Measurements from ENCODE around the gene CLEC2A.
"Not testable (repeated sequence)": the region's sequence is repeated elsewhere in the genome, so short reads cannot be mapped to it uniquely, and the experiment has no call there.

The CLEC2A gene

GRCh38 chr12:9880532-9881078 is 51.6 kb downstream of the CLEC2A start:
- Histone ChIP-seq H2BK5ac (ENCODE audit: low read length) (no peak overlapping the region), H3K9ac (ENCODE audit: low read length) (no peak overlapping the region), H4K8ac (ENCODE audit: low read depth, low read length) (no peak overlapping the region), H3K4me2 (ENCODE audit: low read length) (no peak overlapping the region), H3K56ac (ENCODE audit: low read length) (no peak overlapping the region), H3K79me2 (ENCODE audit: control insufficient read depth, insufficient read depth, low read length) (no peaks in the 10 kb centered on the region), H2AK5ac (ENCODE audit: low read length) (no peak overlapping the region), H3K4ac (ENCODE audit: low read depth, low read length) (no peak overlapping the region), H3K4me3 (ENCODE audit: low read length) (no peak overlapping the region), H3K27me3 (ENCODE audit: insufficient read depth, low read length, poor library complexity) (no peaks in the 10 kb centered on the region), H3K27ac (ENCODE audit: low read depth, low read length) (no peak overlapping the region), H3K23ac (ENCODE audit: low read length) (no peak overlapping the region), H4K5ac (ENCODE audit: low read length) (no peak overlapping the region), H2BK15ac (replicated peaks; ENCODE audit: low read depth) (no peak overlapping the region), H3K36me3 (ENCODE audit: control insufficient read depth, insufficient read depth, low read length) (no peaks in the 10 kb centered on the region), H2BK120ac (ENCODE audit: low read depth, low read length) (no peak overlapping the region), H3K18ac (ENCODE audit: low read length) (no peak overlapping the region), H3K4me1 (ENCODE audit: control insufficient read depth, low read depth, low read length) (no peaks in the 10 kb centered on the region), H3K79me1 (ENCODE audit: low read length) (no peaks in the 10 kb centered on the region)
- no peak for DNase-seq
- WGBS (ENCODE audit: extremely low coverage, insufficient coverage, low lambda C conversion rate): 100% methylated on average over 1 of the region's 4 CpGs

- not testable (repeated sequence) for H4K5ac ChIP-seq (ENCODE audit: low read length); H2BK5ac ChIP-seq (ENCODE audit: low read length); DNase-seq; H3K27ac ChIP-seq (ENCODE audit: low read depth, low read length); H3K56ac ChIP-seq (ENCODE audit: low read length); H3K9ac ChIP-seq (ENCODE audit: low read length); H3K18ac ChIP-seq (ENCODE audit: low read length); H3K79me2 ChIP-seq (ENCODE audit: control insufficient read depth, insufficient read depth, low read length); H3K4me2 ChIP-seq (ENCODE audit: low read length); H2BK15ac ChIP-seq (replicated peaks; ENCODE audit: low read depth); H3K4me1 ChIP-seq (ENCODE audit: control insufficient read depth, low read depth, low read length); H2AK5ac ChIP-seq (ENCODE audit: low read length); H3K79me1 ChIP-seq (ENCODE audit: low read length); H3K36me3 ChIP-seq (ENCODE audit: control insufficient read depth, insufficient read depth, low read length); H3K4ac ChIP-seq (ENCODE audit: low read depth, low read length); H3K23ac ChIP-seq (ENCODE audit: low read length); H3K4me3 ChIP-seq (ENCODE audit: low read length); H3K27me3 ChIP-seq (ENCODE audit: insufficient read depth, low read length, poor library complexity); H2BK120ac ChIP-seq (ENCODE audit: low read depth, low read length); H4K8ac ChIP-seq (ENCODE audit: low read depth, low read length)
- WGBS (ENCODE audit: extremely low coverage, insufficient coverage, low lambda C conversion rate): no CpG with 5 or more reads among the region's 26 CpGs
Measured at GRCh38 chr12:9876120-9876519, 56.0 kb downstream of the CLEC2A start.

DNA sequence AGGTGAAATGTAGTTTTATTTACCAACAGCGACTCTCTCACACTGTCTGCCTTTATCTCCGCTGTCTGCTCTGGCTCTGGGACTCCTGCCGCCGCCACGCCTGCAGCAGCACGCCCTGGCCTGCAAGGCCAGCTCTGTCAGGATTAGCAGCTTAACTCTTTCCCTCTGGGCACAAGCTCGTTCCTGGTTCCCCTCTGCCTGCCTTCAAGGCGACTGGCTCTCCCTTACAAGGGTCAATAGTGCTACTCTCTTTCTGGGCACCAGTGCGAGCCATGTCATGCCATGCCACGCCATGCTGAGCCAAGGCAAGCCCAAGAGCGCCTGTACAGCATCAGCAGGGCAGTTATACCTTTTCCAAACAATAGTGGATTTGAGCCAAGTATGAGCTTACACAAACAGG is 59.4 kb downstream of the CLEC2A start:
- Histone ChIP-seq H3K79me2 (ENCODE audit: control insufficient read depth, insufficient read depth, low read length) (no peaks in the 10 kb centered on the region), H3K4me1 (ENCODE audit: control insufficient read depth, low read depth, low read length) (peaks cover 2% of the 10 kb centered on the region), H2AK5ac (ENCODE audit: low read length) (no peak overlapping the region), H4K8ac (ENCODE audit: low read depth, low read length) (no peak overlapping the region), H3K4me3 (ENCODE audit: low read length) (no peak overlapping the region), H3K36me3 (ENCODE audit: control insufficient read depth, insufficient read depth, low read length) (no peaks in the 10 kb centered on the region), H3K56ac (ENCODE audit: low read length) (no peak overlapping the region), H3K18ac (ENCODE audit: low read length) (no peak overlapping the region), H3K27ac (ENCODE audit: low read depth, low read length) (no peak overlapping the region), H3K27me3 (ENCODE audit: insufficient read depth, low read length, poor library complexity) (no peaks in the 10 kb centered on the region), H2BK120ac (ENCODE audit: low read depth, low read length) (no peak overlapping the region), H3K9ac (ENCODE audit: low read length) (no peak overlapping the region), H3K4me2 (ENCODE audit: low read length) (no peak overlapping the region), H3K4ac (ENCODE audit: low read depth, low read length) (no peak overlapping the region), H2BK5ac (ENCODE audit: low read length) (no peak overlapping the region), H3K79me1 (ENCODE audit: low read length) (no peaks in the 10 kb centered on the region), H2BK15ac (replicated peaks; ENCODE audit: low read depth) (no peak overlapping the region), H4K5ac (ENCODE audit: low read length) (no peak overlapping the region), H3K23ac (ENCODE audit: low read length) (no peak overlapping the region)
- WGBS (ENCODE audit: extremely low coverage, insufficient coverage, low lambda C conversion rate): no CpG with 5 or more reads among the region's 11 CpGs
- DNase-seq: peak; percentile 7

GRCh38 chr12:9872162-9872561 is 60.0 kb downstream of the CLEC2A start:
- no peak overlapping the region for H2BK15ac ChIP-seq (replicated peaks; ENCODE audit: low read depth)
- no peaks in the 10 kb centered on the region for H3K27me3 ChIP-seq (ENCODE audit: insufficient read depth, low read length, poor library complexity)
- H2BK120ac ChIP-seq (ENCODE audit: low read depth, low read length): no peak overlapping the region
- H4K8ac ChIP-seq (ENCODE audit: low read depth, low read length): no peak overlapping the region
- DNase-seq: no peak
- no peak overlapping the region for H3K18ac ChIP-seq (ENCODE audit: low read length)
- H3K79me1 ChIP-seq (ENCODE audit: low read length): no peaks in the 10 kb centered on the region
- peaks cover 2% of the 10 kb centered on the region for H3K4me1 ChIP-seq (ENCODE audit: control insufficient read depth, low read depth, low read length)
- no peaks in the 10 kb centered on the region for H3K36me3 ChIP-seq (ENCODE audit: control insufficient read depth, insufficient read depth, low read length)
- H3K4me2 ChIP-seq (ENCODE audit: low read length): no peak overlapping the region
- H3K23ac ChIP-seq (ENCODE audit: low read length): no peak overlapping the region
- no peak overlapping the region for H2BK5ac ChIP-seq (ENCODE audit: low read length)
- H4K5ac ChIP-seq (ENCODE audit: low read length): no peak overlapping the region
- no peaks in the 10 kb centered on the region for H3K79me2 ChIP-seq (ENCODE audit: control insufficient read depth, insufficient read depth, low read length)
- no peak overlapping the region for H3K4ac ChIP-seq (ENCODE audit: low read depth, low read length)
- no peak overlapping the region for H3K27ac ChIP-seq (ENCODE audit: low read depth, low read length)
- no peak overlapping the region for H3K56ac ChIP-seq (ENCODE audit: low read length)
- no peak overlapping the region for H3K9ac ChIP-seq (ENCODE audit: low read length)
- H2AK5ac ChIP-seq (ENCODE audit: low read length): no peak overlapping the region
- WGBS (ENCODE audit: extremely low coverage, insufficient coverage, low lambda C conversion rate): no CpG with 5 or more reads among the region's 3 CpGs
- no peak overlapping the region for H3K4me3 ChIP-seq (ENCODE audit: low read length)

- Histone ChIP-seq H3K27ac (ENCODE audit: low read depth, low read length) (no peak overlapping the region), H3K4me3 (ENCODE audit: low read length) (no peak overlapping the region)
- WGBS (ENCODE audit: extremely low coverage, insufficient coverage, low lambda C conversion rate): no CpG with 5 or more reads among the region's 2 CpGs
Measured at GRCh38 chr12:9870286-9870866, 61.8 kb downstream of the CLEC2A start.

More at GRCh38 chr12:9870286-9870866, 61.8 kb downstream of the CLEC2A start:
- H3K27me3 ChIP-seq (ENCODE audit: insufficient read depth, low read length, poor library complexity): no peaks in the 10 kb centered on the region
- DNase-seq: no peak
- H3K36me3 ChIP-seq (ENCODE audit: control insufficient read depth, insufficient read depth, low read length): no peaks in the 10 kb centered on the region
- H2BK5ac ChIP-seq (ENCODE audit: low read length): no peak overlapping the region
- no peak overlapping the region for H3K4ac ChIP-seq (ENCODE audit: low read depth, low read length)
- H3K18ac ChIP-seq (ENCODE audit: low read length): no peak overlapping the region
- H3K4me1 ChIP-seq (ENCODE audit: control insufficient read depth, low read depth, low read length): peaks cover 2% of the 10 kb centered on the region
- H3K56ac ChIP-seq (ENCODE audit: low read length): no peak overlapping the region
- no peak overlapping the region for H3K4me2 ChIP-seq (ENCODE audit: low read length)
- no peak overlapping the region for H4K5ac ChIP-seq (ENCODE audit: low read length)
- no peaks in the 10 kb centered on the region for H3K79me2 ChIP-seq (ENCODE audit: control insufficient read depth, insufficient read depth, low read length)
- H2BK120ac ChIP-seq (ENCODE audit: low read depth, low read length): no peak overlapping the region
- no peak overlapping the region for H2AK5ac ChIP-seq (ENCODE audit: low read length)
- no peaks in the 10 kb centered on the region for H3K79me1 ChIP-seq (ENCODE audit: low read length)
- no peak overlapping the region for H2BK15ac ChIP-seq (replicated peaks; ENCODE audit: low read depth)
- H3K23ac ChIP-seq (ENCODE audit: low read length): no peak overlapping the region
- H3K9ac ChIP-seq (ENCODE audit: low read length): no peak overlapping the region
- H4K8ac ChIP-seq (ENCODE audit: low read depth, low read length): no peak overlapping the region
